Measurements from ENCODE around the gene AUTS2.

The AUTS2 gene

GRCh38 chr7:69674701-69675182 lies 76.5 kb downstream of the AUTS2 start:
- Histone ChIP-seq H3K4me3 (ENCODE audit: low read depth, low read length, poor library complexity, severe bottlenecking) (peak overlapping the region; percentile 16), H3K4me1 (ENCODE audit: insufficient read depth, low read length, severe bottlenecking) (peaks cover 92% of the 10 kb centered on the region), H2AFZ (ENCODE audit: low read length) (no peak overlapping the region), H3K27me3 (ENCODE audit: insufficient read depth, low read length) (no peaks in the 10 kb centered on the region), H3K79me2 (ENCODE audit: insufficient read depth, low read length) (peaks cover 97% of the 10 kb centered on the region), H3K9ac (ENCODE audit: low read length) (peak overlapping the region; percentile 38), H3K4me2 (ENCODE audit: low read length) (peak overlapping the region; percentile 63), H3K9me2 (ENCODE audit: low read depth, low read length) (no peaks in the 10 kb centered on the region), H3K36me3 (ENCODE audit: insufficient read depth, low read length) (no peaks in the 10 kb centered on the region), H3F3A (ENCODE audit: insufficient read depth, low read length) (0 out of 2 replicates have a peak, but pooled peaks cover 3% of the 10 kb centered on the region), H4K20me1 (ENCODE audit: insufficient read depth, low read length) (no peaks in the 10 kb centered on the region), H3K27ac (ENCODE audit: low read depth, low read length, poor library complexity, severe bottlenecking) (peak overlapping the region; percentile 97), H3K9me3 (ENCODE audit: low read length) (no peaks in the 10 kb centered on the region)
- TF ChIP-seq EZH2 (IDR thresholded peaks at IDR 0.05; ENCODE audit: borderline replicate concordance, low read length) = no peak
- TF ChIP-seq, protein P1, sequence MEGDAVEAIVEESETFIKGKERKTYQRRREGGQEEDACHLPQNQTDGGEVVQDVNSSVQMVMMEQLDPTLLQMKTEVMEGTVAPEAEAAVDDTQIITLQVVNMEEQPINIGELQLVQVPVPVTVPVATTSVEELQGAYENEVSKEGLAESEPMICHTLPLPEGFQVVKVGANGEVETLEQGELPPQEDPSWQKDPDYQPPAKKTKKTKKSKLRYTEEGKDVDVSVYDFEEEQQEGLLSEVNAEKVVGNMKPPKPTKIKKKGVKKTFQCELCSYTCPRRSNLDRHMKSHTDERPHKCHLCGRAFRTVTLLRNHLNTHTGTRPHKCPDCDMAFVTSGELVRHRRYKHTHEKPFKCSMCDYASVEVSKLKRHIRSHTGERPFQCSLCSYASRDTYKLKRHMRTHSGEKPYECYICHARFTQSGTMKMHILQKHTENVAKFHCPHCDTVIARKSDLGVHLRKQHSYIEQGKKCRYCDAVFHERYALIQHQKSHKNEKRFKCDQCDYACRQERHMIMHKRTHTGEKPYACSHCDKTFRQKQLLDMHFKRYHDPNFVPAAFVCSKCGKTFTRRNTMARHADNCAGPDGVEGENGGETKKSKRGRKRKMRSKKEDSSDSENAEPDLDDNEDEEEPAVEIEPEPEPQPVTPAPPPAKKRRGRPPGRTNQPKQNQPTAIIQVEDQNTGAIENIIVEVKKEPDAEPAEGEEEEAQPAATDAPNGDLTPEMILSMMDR (IDR thresholded peaks at IDR 0.05; ENCODE audit: low read length) = no peak

- H3F3A ChIP-seq (ENCODE audit: insufficient read depth, low read length) = 0 out of 2 replicates have a peak, but pooled peaks cover 3% of the 10 kb centered on the region
- no peak for TF ChIP-seq EZH2 (IDR thresholded peaks at IDR 0.05; ENCODE audit: borderline replicate concordance, low read length)
- TF ChIP-seq, protein P1 (IDR thresholded peaks at IDR 0.05; ENCODE audit: low read length) = no peak
- H3K9me3 ChIP-seq (ENCODE audit: low read length) = no peaks in the 10 kb centered on the region
- H3K9ac ChIP-seq (ENCODE audit: low read length) = no peak overlapping the region
- peaks cover 97% of the 10 kb centered on the region for H3K79me2 ChIP-seq (ENCODE audit: insufficient read depth, low read length)
- no peak overlapping the region for H3K4me3 ChIP-seq (ENCODE audit: low read depth, low read length, poor library complexity, severe bottlenecking)
- no peak overlapping the region for H3K4me2 ChIP-seq (ENCODE audit: low read length)
- no peaks in the 10 kb centered on the region for H4K20me1 ChIP-seq (ENCODE audit: insufficient read depth, low read length)
- H3K9me2 ChIP-seq (ENCODE audit: low read depth, low read length) = no peaks in the 10 kb centered on the region
- H3K36me3 ChIP-seq (ENCODE audit: insufficient read depth, low read length) = no peaks in the 10 kb centered on the region
- H3K27ac ChIP-seq (ENCODE audit: low read depth, low read length, poor library complexity, severe bottlenecking) = peak overlapping the region; percentile 97
- H3K4me1 ChIP-seq (ENCODE audit: insufficient read depth, low read length, severe bottlenecking) = peaks cover 92% of the 10 kb centered on the region
- no peak overlapping the region for H2AFZ ChIP-seq (ENCODE audit: low read length)
- H3K27me3 ChIP-seq (ENCODE audit: insufficient read depth, low read length) = no peaks in the 10 kb centered on the region
Measured at GRCh38 chr7:69676247-69676646, 78.0 kb downstream of the AUTS2 start.

- Histone ChIP-seq H3K9me3 (ENCODE audit: low read length) (no peaks in the 10 kb centered on the region), H3K27ac (ENCODE audit: low read depth, low read length, poor library complexity, severe bottlenecking) (peak overlapping the region; percentile 97), H4K20me1 (ENCODE audit: insufficient read depth, low read length) (no peaks in the 10 kb centered on the region), H3K27me3 (ENCODE audit: insufficient read depth, low read length) (no peaks in the 10 kb centered on the region), H3F3A (ENCODE audit: insufficient read depth, low read length) (peaks cover 11% of the 10 kb centered on the region; the same call in 1 of the 2 replicates), H3K4me1 (ENCODE audit: insufficient read depth, low read length, severe bottlenecking) (peaks cover 99% of the 10 kb centered on the region), H3K9ac (ENCODE audit: low read length) (peak overlapping the region; percentile 38), H3K36me3 (ENCODE audit: insufficient read depth, low read length) (no peaks in the 10 kb centered on the region), H3K4me2 (ENCODE audit: low read length) (peak overlapping the region; percentile 55), H2AFZ (ENCODE audit: low read length) (no peak overlapping the region), H3K4me3 (ENCODE audit: low read depth, low read length, poor library complexity, severe bottlenecking) (peak overlapping the region; percentile 19), H3K79me2 (ENCODE audit: insufficient read depth, low read length) (peaks cover 98% of the 10 kb centered on the region), H3K9me2 (ENCODE audit: low read depth, low read length) (no peaks in the 10 kb centered on the region)
- TF ChIP-seq EZH2 (IDR thresholded peaks at IDR 0.05; ENCODE audit: borderline replicate concordance, low read length) = no peak
- TF ChIP-seq, protein P1 (IDR thresholded peaks at IDR 0.05; ENCODE audit: low read length) = peak; percentile 85
Measured at GRCh38 chr7:69677054-69677852, 79.0 kb downstream of the AUTS2 start.

Data from OCI-LY1 (cell line).